ENCODE results near the gene KLK1. TPM values are rescaled to one million over a fixed set of nuclear protein-coding genes. Genes with fewer than 3 reads are reported as not detected.
"Not testable (repeated sequence)": the region's sequence is repeated elsewhere in the genome, so short reads cannot be mapped to it uniquely, and the experiment has no call there.

KLK1 gene
- total RNA-seq, 1 experiment from 2014 or later: not detected

GRCh38 chr19:50770164-50770563 lies 53.4 kb downstream of the KLK1 start, which contains the start of gene GPR32:
Gene GPR32, plus strand, starts transcription at chr19:50770464. Its CDS starts 137 bp downstream, at chr19:50770601.
- DNase-seq (ENCODE audit: low read depth): not testable (repeated sequence)

Other genes starting within 250 kb of the KLK1 start
- gene SYT3, start 183.9 kb downstream of the KLK1 start, total RNA-seq (2014; rRNA removed): 0.11 TPM in 1 of 2 replicates, not detected in the other
- gene C19orf81, start 174.3 kb downstream of the KLK1 start, total RNA-seq (2014; rRNA removed): not detected in 2 replicates
- gene SHANK1, start 104.0 kb downstream of the KLK1 start, total RNA-seq (2014; rRNA removed): 3.6 and 6.3 TPM in 2 replicates
- gene CLEC11A, start 100.4 kb downstream of the KLK1 start, total RNA-seq (2014; rRNA removed): 129 and 189 TPM in 2 replicates
- not detected in 2 replicates for gene GPR32, start 53.3 kb downstream of the KLK1 start, total RNA-seq (2014; rRNA removed)
- gene ACP4, start 33.4 kb downstream of the KLK1 start, total RNA-seq (2014; rRNA removed): not detected in 2 replicates
- gene KLK15, start 9.8 kb upstream of the KLK1 start, total RNA-seq (2014; rRNA removed): not detected in 2 replicates
- gene KLK3, start 31.1 kb upstream of the KLK1 start, total RNA-seq (2014; rRNA removed): not detected in 2 replicates
- not detected in 2 replicates for gene KLK2, start 49.7 kb upstream of the KLK1 start, total RNA-seq (2014; rRNA removed)
- gene KLK4, start 87.6 kb upstream of the KLK1 start, total RNA-seq (2014; rRNA removed): not detected in 2 replicates
- not detected in 2 replicates for gene KLK5, start 129.3 kb upstream of the KLK1 start, total RNA-seq (2014; rRNA removed)
- not detected in 2 replicates for gene KLK6, start 145.8 kb upstream of the KLK1 start, total RNA-seq (2014; rRNA removed)
- not detected in 2 replicates for gene KLK7, start 160.1 kb upstream of the KLK1 start, total RNA-seq (2014; rRNA removed)
- not detected in 2 replicates for gene KLK8, start 177.8 kb upstream of the KLK1 start, total RNA-seq (2014; rRNA removed)
- not detected in 2 replicates for gene KLK10, start 195.9 kb upstream of the KLK1 start, total RNA-seq (2014; rRNA removed)
- gene KLK11, start 202.8 kb upstream of the KLK1 start, total RNA-seq (2014; rRNA removed): not detected in 2 replicates
- gene KLK12, start 211.2 kb upstream of the KLK1 start, total RNA-seq (2014; rRNA removed): not detected in 2 replicates
- gene KLK13, start 241.3 kb upstream of the KLK1 start, total RNA-seq (2014; rRNA removed): not detected in 2 replicates